D721Med (cell line): Measurements from ENCODE around the gene ST3GAL4.
A peak's percentile ranks its signal among the peaks of the same experiment; 100 is the strongest.

Experiments
- DNase-seq: peaks from one replicate; pipeline ENCODE4 v3.0.0; 2011; ENCODE audit warnings: low spot score; ENCODE audit not compliant: insufficient read length
- FAIRE-seq: peaks from 2 replicates; lab custom pipeline; 2011; peaks lifted over from hg19 to GRCh38; lab: Jason Lieb, UNC
- TF ChIP-seq, protein P1 (sequence below): IDR thresholded peaks from 2 replicates; pipeline ENCODE4 v1.5.1; 2012; ENCODE audit warnings: mild to moderate bottlenecking, control low read depth; ENCODE audit not compliant: insufficient read depth; ENCODE audit errors: missing control alignments

Gene ST3GAL4

DNA sequence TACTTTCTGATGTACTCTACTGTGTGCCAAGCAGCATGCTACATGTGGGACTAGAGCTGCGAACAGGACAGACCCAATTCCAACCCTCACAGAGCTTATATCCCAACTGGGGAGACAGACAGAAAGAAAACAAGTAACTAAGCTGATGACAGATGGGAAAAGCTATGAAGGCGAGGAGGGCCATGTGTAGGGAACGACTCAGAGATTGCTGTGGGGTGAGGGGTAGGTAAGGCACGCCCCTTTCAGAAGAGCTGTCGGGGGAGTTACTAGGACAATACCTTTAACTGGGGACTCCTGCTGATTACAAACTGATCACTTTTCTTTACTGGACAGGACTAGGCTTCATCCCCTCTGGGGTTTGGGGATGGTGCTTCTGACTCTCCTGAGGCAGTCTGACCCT is 48.9 kb downstream of the ST3GAL4 start:
- DNase-seq (no peak), FAIRE-seq (no peak)
- TF ChIP-seq, protein P1, sequence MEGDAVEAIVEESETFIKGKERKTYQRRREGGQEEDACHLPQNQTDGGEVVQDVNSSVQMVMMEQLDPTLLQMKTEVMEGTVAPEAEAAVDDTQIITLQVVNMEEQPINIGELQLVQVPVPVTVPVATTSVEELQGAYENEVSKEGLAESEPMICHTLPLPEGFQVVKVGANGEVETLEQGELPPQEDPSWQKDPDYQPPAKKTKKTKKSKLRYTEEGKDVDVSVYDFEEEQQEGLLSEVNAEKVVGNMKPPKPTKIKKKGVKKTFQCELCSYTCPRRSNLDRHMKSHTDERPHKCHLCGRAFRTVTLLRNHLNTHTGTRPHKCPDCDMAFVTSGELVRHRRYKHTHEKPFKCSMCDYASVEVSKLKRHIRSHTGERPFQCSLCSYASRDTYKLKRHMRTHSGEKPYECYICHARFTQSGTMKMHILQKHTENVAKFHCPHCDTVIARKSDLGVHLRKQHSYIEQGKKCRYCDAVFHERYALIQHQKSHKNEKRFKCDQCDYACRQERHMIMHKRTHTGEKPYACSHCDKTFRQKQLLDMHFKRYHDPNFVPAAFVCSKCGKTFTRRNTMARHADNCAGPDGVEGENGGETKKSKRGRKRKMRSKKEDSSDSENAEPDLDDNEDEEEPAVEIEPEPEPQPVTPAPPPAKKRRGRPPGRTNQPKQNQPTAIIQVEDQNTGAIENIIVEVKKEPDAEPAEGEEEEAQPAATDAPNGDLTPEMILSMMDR: no peak

DNA sequence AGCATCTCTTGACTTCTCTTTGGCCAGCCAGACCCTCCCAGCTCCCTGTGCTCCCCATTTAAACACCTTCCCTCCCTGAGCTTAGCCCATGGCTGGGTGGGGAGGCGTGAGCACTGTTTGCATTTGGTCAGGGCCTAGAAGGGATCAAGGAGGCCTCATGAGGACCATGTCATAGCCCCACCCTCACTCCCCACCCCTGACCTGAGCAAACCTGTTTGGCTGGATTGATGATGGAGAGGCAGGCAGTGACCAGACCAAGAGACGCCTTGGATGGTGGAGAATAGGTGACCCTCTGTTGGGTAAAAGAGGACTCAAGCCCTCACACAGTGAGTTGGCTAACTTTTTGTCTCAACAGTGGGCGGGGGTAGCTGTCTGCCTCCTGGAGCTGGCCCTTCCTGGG is 49.9 kb downstream of the ST3GAL4 start:
- no peak for FAIRE-seq
- no peak for DNase-seq
- TF ChIP-seq, protein P1: no peak

DNA sequence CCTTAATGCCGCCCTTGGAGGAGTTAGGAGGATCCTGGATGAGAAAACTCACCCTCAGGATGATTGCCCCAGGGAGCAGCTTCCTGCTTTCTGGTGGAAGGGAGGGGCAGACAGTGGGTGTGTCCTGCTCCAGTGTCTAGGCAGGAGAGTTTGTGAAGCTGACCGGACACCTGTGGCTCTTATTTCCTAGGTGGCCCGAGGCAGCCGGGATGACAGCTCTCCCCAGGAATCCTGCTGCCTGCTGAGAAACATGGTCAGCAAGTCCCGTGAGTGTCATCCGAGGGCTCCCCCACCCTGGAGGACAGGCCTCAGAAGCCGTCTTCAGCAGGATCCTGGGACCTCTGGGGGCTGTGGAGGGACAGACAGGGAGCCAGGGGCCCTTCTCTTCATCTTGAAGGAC is 50.4 kb downstream of the ST3GAL4 start:
- no peak for FAIRE-seq
- no peak for DNase-seq
- TF ChIP-seq, protein P1: no peak

DNA sequence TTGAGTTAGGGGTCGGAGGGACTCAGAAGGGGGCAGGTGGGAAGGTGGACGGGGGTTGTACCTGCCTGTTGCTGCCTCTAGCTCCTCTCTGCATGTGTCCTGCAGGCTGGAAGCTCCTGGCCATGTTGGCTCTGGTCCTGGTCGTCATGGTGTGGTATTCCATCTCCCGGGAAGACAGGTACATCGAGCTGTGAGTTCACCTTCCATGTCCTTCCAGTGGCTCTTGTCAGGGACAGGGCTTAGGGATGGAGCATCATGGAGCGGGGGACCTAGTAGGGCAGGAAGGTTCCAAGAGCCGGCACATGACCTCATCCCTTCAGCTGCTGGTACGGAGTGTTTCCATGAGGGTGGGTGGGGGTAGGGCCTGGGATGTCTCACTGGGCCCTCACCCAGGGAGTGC is 50.9 kb downstream of the ST3GAL4 start:
- DNase-seq (no peak), FAIRE-seq (no peak)
- TF ChIP-seq, protein P1: no peak

DNA sequence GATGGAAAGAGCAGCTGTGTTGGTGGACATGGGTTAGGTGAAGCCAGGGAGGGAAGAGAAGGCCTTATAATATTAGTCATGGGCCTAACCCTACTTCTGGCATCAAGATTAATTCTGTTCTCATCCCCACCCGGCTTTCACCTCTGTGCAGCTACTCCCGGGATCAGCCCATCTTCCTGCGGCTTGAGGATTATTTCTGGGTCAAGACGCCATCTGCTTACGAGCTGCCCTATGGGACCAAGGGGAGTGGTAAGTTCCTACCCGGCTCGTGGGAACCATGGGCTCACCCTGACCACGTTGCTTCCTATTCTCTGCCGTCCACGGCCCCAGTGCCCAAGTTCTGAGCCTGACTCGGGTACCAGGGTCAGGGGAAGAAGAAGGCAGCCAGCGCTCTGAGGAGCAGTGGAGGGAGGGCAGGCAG is 51.6 kb downstream of the ST3GAL4 start:
- TF ChIP-seq, protein P1: no peak
- peak; percentile 87 for DNase-seq

DNA sequence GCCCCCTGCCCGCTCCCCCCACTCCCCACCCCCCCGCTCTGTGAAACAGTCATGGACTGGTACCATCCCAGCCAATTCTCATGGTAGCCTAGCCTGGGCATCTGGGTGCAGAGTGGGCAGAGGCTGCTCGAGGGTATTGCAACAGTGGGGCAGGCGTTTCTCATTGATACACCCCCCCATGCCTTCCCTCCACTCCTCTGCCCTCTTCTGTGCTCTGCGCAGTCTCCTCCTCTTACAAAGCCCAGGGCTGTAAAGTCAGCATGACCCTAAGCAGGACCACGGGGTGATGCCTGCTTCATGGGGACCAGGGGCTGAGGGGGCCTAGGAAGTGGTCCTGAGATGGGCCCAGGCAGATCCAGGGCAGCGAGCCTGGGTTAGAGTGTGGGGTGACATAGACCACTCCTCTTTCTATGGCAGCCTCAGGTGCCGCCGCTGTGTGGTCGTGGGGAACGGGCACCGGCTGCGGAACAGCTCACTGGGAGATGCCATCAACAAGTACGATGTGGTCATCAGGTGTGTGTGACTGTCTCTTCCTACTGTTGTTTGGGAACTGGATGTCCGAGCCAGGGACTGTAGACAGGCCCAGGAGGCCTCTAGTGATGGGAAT is 52.3 kb downstream of the ST3GAL4 start:
- no peak for DNase-seq
- TF ChIP-seq, protein P1: no peak
- FAIRE-seq: no peak

More for the DNA sequence above, 51.6 kb downstream of the ST3GAL4 start:
- no peak for FAIRE-seq

DNA sequence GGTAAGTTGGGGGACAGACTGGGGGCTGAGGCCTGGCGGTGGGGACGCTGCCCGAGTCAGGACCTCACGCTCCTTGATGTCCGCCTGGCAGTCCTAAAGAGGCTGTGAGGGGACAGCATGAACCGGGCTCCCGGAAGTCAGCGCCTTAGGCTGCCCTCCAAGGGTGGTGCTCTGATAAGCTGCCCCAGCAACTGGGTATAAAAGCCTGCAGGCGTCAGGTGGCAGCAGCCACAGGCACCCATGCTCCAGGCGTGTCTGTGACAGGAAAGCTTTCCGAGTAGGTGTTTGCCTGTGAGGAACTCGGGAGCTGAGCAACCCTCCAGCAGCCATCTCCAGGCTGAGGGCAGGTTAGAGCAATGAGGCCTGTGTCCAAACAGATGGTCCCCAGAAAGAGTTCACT is 53.0 kb downstream of the ST3GAL4 start:
- DNase-seq (no peak), FAIRE-seq (no peak)
- TF ChIP-seq, protein P1: no peak
